Activated naive CD8-positive, alpha-beta T cell treated with anti-CD3 and anti-CD28 coated beads, Interleukin-2, amount 10 ng/mL, durations not matched to agents 7 days and 5 days (primary cell): Measurements from ENCODE around the gene DCN. TPM values are rescaled to one million over a fixed set of nuclear protein-coding genes. Genes with fewer than 3 reads are reported as not detected.

Experiments used
- ATAC-seq: fragments of 150-1000 bp; cut with Tn5 transposase; one replicate; pipeline ENCODE4 v1.10.0; 2021; ENCODE audit warnings: low read depth, moderate library complexity
- POLR2A ChIA-PET: fragments of 350-600 bp; sonication (Branson Sonifier 250); formaldehyde crosslinking; loops from one replicate; lab custom pipeline; 2021; ENCODE audit warnings: antibody characterized with exemption; lab: Charles Lee
- DNase-seq: peaks from one replicate; pipeline ENCODE4 v3.0.0; 2021
- H3K27ac Mint-ChIP-seq: one replicate; pipeline ENCODE4 v1.8.0; 2022; ENCODE audit warnings: mild to moderate bottlenecking, mixed read lengths
- H3K27me3 Mint-ChIP-seq: one replicate; pipeline ENCODE4 v1.8.0; 2022; ENCODE audit warnings: mild to moderate bottlenecking, moderate library complexity, mixed read lengths
- H3K36me3 Mint-ChIP-seq: one replicate; pipeline ENCODE4 v1.8.0; 2021; ENCODE audit warnings: mild to moderate bottlenecking, mixed read lengths
- H3K4me1 Mint-ChIP-seq: one replicate; pipeline ENCODE4 v1.8.0; 2021; ENCODE audit warnings: mixed read lengths
- H3K4me3 Mint-ChIP-seq: one replicate; pipeline ENCODE4 v1.8.0; 2022; ENCODE audit warnings: mild to moderate bottlenecking, moderate library complexity, mixed read lengths
- H3K9me3 Mint-ChIP-seq: one replicate; pipeline ENCODE4 v1.8.0; 2021; ENCODE audit warnings: mixed read lengths
- total RNA-seq, 2 experiments: library from RNA; stranded (reverse); gene quantifications; one replicate each; pipeline ENCODE4 v1.2.3, GENCODE V29; 2021

Gene DCN
- total RNA-seq, 2 experiments from 2014 or later: not detected

GRCh38 chr12:91205811-91206210, 23.2 kb upstream of the DCN start:
- Mint-ChIP-seq H3K27me3 (no peaks in the 10 kb centered on the region), H3K9me3 (no peaks in the 10 kb centered on the region), H3K36me3 (no peaks in the 10 kb centered on the region), H3K4me3 (no peak overlapping the region), H3K4me1 (no peaks in the 10 kb centered on the region), H3K27ac (no peak overlapping the region)
- ATAC-seq (no peak), DNase-seq (no peak)
- POLR2A ChIA-PET: no interaction called here

DNA sequence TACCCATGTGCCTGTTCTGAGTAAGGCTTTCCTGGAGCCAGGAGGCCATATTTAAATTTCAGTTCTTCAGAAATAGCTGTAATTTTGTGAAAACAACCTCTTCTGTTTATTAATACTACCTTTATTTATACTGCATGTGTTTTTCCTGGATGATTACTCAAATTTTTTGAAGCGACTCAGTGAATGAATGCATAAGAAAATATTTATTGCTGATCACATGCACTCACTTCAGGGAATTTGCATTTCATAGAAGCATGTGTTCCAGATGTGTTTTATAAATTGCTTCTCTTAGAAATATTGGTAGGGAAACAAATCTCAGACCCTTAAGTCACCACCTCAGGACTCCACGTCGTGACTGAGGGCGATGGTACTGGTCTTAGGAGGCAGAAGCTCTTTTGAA, 21.8 kb upstream of the DCN start:
- no peaks in the 10 kb centered on the region for H3K9me3 Mint-ChIP-seq
- no peak for ATAC-seq
- no peak overlapping the region for H3K4me3 Mint-ChIP-seq
- H3K36me3 Mint-ChIP-seq: no peaks in the 10 kb centered on the region
- POLR2A ChIA-PET: no interaction called here
- no peak for DNase-seq
- no peaks in the 10 kb centered on the region for H3K27me3 Mint-ChIP-seq
- H3K27ac Mint-ChIP-seq: no peak overlapping the region
- no peaks in the 10 kb centered on the region for H3K4me1 Mint-ChIP-seq

DNA sequence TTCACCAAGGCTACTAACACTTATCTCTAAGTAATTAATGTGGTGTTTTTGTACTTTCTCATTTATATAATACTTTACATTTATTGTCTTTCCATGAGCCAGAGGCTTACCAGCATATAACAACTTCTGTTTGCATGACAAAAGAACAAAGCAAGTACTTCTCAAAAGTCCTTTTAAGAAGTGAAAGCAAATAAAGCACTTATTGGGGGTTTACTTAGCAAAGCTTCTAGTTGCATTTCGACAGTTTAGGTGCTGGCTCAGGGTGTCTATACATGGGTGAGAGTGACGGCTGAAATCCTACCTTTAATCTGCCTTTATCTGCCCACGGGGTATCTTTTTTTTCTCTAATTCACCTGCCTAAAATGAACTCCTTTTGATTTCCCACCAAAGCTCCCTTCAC, 21.0 kb upstream of the DCN start:
- Mint-ChIP-seq H3K27me3 (no peaks in the 10 kb centered on the region), H3K27ac (no peak overlapping the region), H3K36me3 (no peaks in the 10 kb centered on the region), H3K4me3 (no peak overlapping the region), H3K9me3 (no peaks in the 10 kb centered on the region), H3K4me1 (no peaks in the 10 kb centered on the region)
- POLR2A ChIA-PET: no interaction called here
- no peak for ATAC-seq
- DNase-seq: no peak

DNA sequence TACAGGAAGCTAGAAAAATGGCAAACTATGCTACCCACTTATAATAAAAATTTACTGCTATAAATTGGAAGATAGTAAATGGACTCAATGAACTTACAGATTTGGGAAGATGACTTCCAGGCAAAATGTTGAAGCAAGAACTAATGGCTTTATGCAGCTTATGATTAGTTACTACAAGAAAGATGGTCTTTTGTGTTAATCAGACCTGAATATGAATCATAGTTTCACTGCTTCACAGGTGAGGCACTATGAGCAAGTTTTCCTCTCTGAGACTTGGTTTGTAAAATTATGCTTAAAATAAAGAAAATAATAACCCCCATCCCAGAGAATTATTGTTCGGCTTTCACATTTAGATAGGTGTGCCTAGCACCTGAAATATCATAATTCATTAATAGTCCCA, 19.8 kb upstream of the DCN start:
- Mint-ChIP-seq H3K4me1 (no peaks in the 10 kb centered on the region), H3K27ac (no peak overlapping the region), H3K27me3 (no peaks in the 10 kb centered on the region), H3K36me3 (no peaks in the 10 kb centered on the region), H3K9me3 (no peaks in the 10 kb centered on the region), H3K4me3 (no peak overlapping the region)
- ATAC-seq (no peak), DNase-seq (no peak)
- POLR2A ChIA-PET: no interaction called here

DNA sequence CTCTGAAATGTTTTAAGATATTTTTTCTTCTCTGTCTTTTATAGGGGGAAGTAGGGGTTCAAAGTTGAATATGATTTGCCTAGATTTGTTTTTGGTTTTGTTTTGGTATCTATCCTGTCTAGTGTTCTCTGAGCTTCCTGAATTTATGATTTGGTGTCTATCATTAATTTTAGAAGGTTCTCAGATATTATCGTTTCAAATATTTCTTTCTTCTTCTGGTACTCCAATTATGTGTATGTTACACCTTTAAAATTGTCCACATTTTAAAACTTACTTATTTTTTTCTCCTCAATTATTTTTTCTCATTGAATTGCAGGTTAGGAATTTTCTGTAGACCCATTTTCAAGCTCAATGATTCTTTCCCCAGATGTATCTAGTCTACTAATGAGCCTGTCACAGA, 13.8 kb upstream of the DCN start:
- H3K27me3 Mint-ChIP-seq: no peaks in the 10 kb centered on the region
- H3K4me1 Mint-ChIP-seq: no peaks in the 10 kb centered on the region
- no peak overlapping the region for H3K4me3 Mint-ChIP-seq
- DNase-seq (no peak), ATAC-seq (no peak)
- H3K27ac Mint-ChIP-seq: no peak overlapping the region
- H3K36me3 Mint-ChIP-seq: no peaks in the 10 kb centered on the region
- POLR2A ChIA-PET: no interaction called here
- peaks cover 1% of the 10 kb centered on the region for H3K9me3 Mint-ChIP-seq

GRCh38 chr12:91194500-91194899, 11.9 kb upstream of the DCN start:
- POLR2A ChIA-PET: no interaction called here
- DNase-seq: no peak
- H3K4me3 Mint-ChIP-seq: no peak overlapping the region
- no peak for ATAC-seq
- peaks cover 1% of the 10 kb centered on the region for H3K9me3 Mint-ChIP-seq
- H3K27ac Mint-ChIP-seq: no peak overlapping the region
- no peaks in the 10 kb centered on the region for H3K27me3 Mint-ChIP-seq
- no peaks in the 10 kb centered on the region for H3K4me1 Mint-ChIP-seq
- no peaks in the 10 kb centered on the region for H3K36me3 Mint-ChIP-seq

DNA sequence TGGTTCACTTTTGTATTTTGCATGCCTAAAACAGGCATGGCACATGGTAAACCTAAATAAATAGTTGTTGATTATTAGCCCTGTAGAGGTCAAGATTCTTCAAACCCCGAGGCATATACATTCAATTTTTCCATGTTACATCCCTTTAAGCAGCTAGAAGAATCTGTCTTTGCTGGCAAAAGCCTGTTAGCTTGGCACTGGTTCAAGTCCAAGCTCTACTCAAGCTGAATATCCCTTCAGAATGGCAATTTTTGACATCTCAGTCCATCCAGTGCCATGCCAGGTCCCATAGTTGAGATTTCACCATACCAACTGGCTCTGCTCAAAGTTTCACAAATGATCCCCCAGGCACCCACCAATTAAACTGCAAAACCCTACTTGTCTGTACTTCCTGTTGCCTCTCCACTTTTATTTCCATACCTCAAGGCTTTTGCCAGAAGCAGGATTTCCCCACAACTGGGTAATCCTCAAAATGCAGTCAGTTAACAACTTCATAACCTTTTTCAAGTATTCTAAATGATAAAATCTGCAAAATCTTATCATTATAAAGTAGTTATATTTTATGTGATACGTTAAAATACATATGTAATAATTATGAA, 9.0 kb upstream of the DCN start:
- ATAC-seq: no peak
- POLR2A ChIA-PET: no interaction called here

DNA sequence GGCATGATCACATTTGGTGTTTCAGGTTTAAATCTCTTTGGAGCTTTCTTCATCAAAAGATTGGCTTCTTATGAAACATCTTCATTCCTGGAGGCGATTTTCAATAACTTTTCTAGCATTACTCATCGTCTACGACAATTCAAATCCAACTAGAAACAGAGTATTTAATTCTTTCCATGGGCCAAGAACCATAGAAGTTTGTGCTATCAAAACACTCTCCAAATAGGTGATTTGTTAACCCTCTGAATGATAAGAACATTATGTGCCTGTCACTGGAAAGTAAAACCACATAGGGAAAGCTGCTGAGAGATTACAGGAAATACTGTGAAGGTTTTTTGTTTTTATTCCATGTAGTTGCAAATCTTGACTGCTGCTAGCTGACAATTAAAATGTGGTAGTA, 6.9 kb upstream of the DCN start:
- no peak for DNase-seq
- Mint-ChIP-seq H3K4me1 (no peaks in the 10 kb centered on the region), H3K27me3 (no peaks in the 10 kb centered on the region), H3K9me3 (no peaks in the 10 kb centered on the region), H3K27ac (no peak overlapping the region), H3K4me3 (no peak overlapping the region), H3K36me3 (no peaks in the 10 kb centered on the region)
- no peak for ATAC-seq
- POLR2A ChIA-PET: no interaction called here

More for the DNA sequence above, 9.0 kb upstream of the DCN start:
- no peak for DNase-seq
- no peaks in the 10 kb centered on the region for H3K36me3 Mint-ChIP-seq
- H3K27me3 Mint-ChIP-seq: no peaks in the 10 kb centered on the region
- H3K27ac Mint-ChIP-seq: no peak overlapping the region
- H3K4me3 Mint-ChIP-seq: no peak overlapping the region
- no peaks in the 10 kb centered on the region for H3K4me1 Mint-ChIP-seq
- peaks cover 1% of the 10 kb centered on the region for H3K9me3 Mint-ChIP-seq

DNA sequence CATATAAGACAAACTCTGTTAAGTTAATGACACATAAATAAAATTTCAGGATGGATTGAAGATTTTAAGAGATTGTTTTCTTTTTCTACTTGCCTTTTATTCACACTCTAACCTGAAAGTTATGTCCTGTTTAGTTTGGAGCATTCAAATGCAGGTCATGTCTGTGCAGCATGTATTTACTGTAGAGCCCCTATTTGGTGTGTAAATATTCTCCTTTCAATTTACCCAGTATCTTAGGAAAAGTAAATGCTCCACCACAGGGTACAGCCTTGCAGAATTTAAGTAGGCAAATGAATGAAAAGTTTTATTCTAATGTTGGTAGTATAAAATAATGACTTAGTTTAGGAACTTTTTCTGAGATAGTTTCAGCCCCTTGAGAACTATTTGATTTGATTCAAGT, 6.2 kb upstream of the DCN start:
- H3K36me3 Mint-ChIP-seq: no peaks in the 10 kb centered on the region
- no peaks in the 10 kb centered on the region for H3K27me3 Mint-ChIP-seq
- no peak overlapping the region for H3K4me3 Mint-ChIP-seq
- DNase-seq (no peak), ATAC-seq (no peak)
- no peak overlapping the region for H3K27ac Mint-ChIP-seq
- no peaks in the 10 kb centered on the region for H3K4me1 Mint-ChIP-seq
- H3K9me3 Mint-ChIP-seq: no peaks in the 10 kb centered on the region
- POLR2A ChIA-PET: no interaction called here

DNA sequence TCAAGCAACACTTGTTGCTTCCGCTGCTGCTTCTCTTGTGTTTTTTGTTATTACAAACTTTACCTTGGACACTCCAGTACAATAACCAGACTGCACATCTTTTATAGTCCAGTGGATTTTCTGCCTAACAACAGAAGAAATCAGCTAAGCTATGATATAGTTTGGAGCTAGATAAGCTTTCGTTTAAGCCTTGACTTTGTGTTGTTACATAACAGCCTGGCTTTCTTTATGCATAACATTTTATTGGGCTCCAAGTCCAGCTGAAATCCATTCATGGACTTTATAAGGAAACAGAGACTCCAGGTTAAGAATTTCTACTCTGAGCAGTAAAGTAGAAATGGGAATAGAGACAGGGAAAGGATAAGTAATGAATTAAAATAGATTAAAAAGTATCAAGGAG, 3.5 kb upstream of the DCN start:
- no peaks in the 10 kb centered on the region for H3K36me3 Mint-ChIP-seq
- no peak overlapping the region for H3K27ac Mint-ChIP-seq
- ATAC-seq: no peak
- H3K9me3 Mint-ChIP-seq: no peaks in the 10 kb centered on the region
- H3K4me1 Mint-ChIP-seq: no peaks in the 10 kb centered on the region
- H3K4me3 Mint-ChIP-seq: no peak overlapping the region
- no peak for DNase-seq
- H3K27me3 Mint-ChIP-seq: no peaks in the 10 kb centered on the region
- POLR2A ChIA-PET: no interaction called here

- ATAC-seq (no peak), DNase-seq (no peak)
- H3K27me3 Mint-ChIP-seq: no peaks in the 10 kb centered on the region
- no peaks in the 10 kb centered on the region for H3K4me1 Mint-ChIP-seq
- POLR2A ChIA-PET: no interaction called here
- no peaks in the 10 kb centered on the region for H3K36me3 Mint-ChIP-seq
- H3K27ac Mint-ChIP-seq: no peak overlapping the region
- no peak overlapping the region for H3K4me3 Mint-ChIP-seq
- H3K9me3 Mint-ChIP-seq: no peaks in the 10 kb centered on the region
Measured at GRCh38 chr12:91185421-91185820, 2.8 kb upstream of the DCN start.

DNA sequence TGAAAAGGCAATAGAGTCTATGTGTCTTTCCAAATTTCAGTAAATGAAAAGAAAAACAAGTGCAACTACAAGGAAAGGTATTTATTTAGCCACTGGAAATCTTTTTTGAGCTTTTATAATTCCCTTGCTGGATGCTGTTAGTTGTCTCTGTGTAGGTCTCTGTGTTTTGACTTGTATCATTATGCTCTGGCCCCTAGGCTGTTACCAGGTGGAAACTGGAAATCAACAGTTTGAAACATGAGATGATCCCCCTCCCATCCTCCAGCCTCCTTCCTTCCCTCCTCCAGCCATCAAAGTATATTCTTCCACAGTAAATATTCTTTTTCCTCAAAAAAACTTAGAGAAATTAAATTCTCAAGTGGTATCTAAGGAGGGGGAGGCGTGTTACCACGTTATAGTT, 934 bp upstream of the DCN start:
- Mint-ChIP-seq H3K4me1 (no peaks in the 10 kb centered on the region), H3K36me3 (no peaks in the 10 kb centered on the region), H3K9me3 (no peaks in the 10 kb centered on the region), H3K27ac (no peak overlapping the region), H3K27me3 (no peaks in the 10 kb centered on the region), H3K4me3 (no peak overlapping the region)
- ATAC-seq (no peak), DNase-seq (no peak)
- POLR2A ChIA-PET: no interaction called here

DNA sequence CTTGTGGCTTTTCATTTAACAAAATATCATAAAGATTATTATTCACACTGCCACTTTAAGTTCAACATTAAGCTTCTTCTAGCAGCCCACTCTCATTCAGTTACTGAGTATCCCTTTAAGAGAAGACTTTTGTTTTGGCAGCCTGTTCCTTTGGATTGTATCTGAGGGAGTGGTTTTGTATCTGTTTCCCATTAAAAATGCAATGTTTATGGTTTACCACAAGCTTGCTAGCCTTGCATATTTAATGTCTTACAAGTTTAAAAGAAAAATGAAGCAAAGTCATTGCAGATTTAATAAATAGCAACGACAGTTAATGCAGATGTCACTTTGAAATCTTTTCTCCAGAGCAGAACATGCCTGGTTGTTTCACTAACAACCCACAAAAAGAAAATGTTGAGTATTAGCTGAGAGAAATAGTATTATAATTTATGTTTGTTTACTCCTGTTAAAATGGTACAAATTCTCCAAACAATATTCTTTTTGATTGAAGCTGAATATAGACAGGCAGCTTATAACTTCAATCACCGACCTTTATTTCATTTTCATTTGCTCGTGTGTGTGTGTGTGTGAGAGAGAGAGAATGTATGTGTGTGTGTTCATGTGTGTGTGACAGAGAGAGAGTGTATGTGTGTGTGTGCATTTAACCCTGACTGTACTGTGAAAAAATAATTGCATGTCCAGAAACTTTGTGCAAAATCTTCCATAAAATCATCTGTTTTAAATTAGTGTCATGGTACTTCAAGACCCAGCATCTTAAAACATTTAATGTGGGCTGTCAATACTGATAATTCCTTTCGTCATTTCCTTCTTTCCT, 1.8 kb downstream of the DCN start:
- Mint-ChIP-seq H3K4me3 (no peak overlapping the region), H3K27ac (no peak overlapping the region), H3K4me1 (no peaks in the 10 kb centered on the region), H3K9me3 (no peaks in the 10 kb centered on the region), H3K27me3 (no peaks in the 10 kb centered on the region), H3K36me3 (no peaks in the 10 kb centered on the region)
- ATAC-seq: no peak
- DNase-seq: no peak
- POLR2A ChIA-PET: no interaction called here

GRCh38 chr12:91179966-91180561, 2.6 kb downstream of the DCN start:
- no peaks in the 10 kb centered on the region for H3K4me1 Mint-ChIP-seq
- H3K36me3 Mint-ChIP-seq: no peaks in the 10 kb centered on the region
- no peak overlapping the region for H3K27ac Mint-ChIP-seq
- DNase-seq: no peak
- ATAC-seq: no peak
- no peak overlapping the region for H3K4me3 Mint-ChIP-seq
- H3K9me3 Mint-ChIP-seq: no peaks in the 10 kb centered on the region
- POLR2A ChIA-PET: no interaction called here
- H3K27me3 Mint-ChIP-seq: no peaks in the 10 kb centered on the region
